ENCODE measurements around the gene RABEP1. TPM values are rescaled to one million over a fixed set of nuclear protein-coding genes. Genes with fewer than 3 reads are reported as not detected.
"Not testable (repeated sequence)": the region's sequence is repeated elsewhere in the genome, so short reads cannot be mapped to it uniquely, and the experiment has no call there.

Gene RABEP1
- total RNA-seq, 2 experiments from 2014 or later: 58.7 to 60.6 TPM

DNA sequence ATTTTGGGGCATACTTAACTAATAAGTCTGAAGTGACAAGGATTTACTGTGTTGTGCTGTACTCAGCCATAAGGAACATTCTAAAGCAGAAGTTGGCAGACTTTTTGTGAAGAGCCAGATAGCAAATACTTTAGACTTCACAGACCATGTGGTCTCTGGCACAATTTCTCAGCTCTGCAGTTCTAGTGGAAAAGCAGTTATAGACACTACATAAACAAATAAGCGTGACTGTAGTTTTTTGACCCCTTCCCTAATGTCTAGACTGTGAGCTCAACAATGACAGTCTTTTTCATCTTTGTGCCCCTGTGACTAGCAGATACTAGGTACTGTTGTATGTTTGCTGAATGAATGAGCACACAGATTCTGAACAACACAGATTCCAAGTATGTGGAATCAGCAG, 142.8 kb downstream of the RABEP1 start:
- H3K27ac Mint-ChIP-seq: no peak overlapping the region
- H3K9me3 Mint-ChIP-seq: no peaks in the 10 kb centered on the region
- DNase-seq (no peak), ATAC-seq (no peak)
- no peak overlapping the region for H3K4me3 Mint-ChIP-seq
- peaks cover 50% of the 10 kb centered on the region for H3K36me3 Mint-ChIP-seq (ENCODE audit: low read depth)
- POLR2A ChIA-PET: interaction anchor here (1.1 to 1.8 kb wide), 2 partner anchors 10 to 29 kb away, joined by 3 to 7 read pairs; no protein-coding TSS in a partner anchor
- CTCF ChIA-PET: interaction anchor here (7.7 kb wide), 1 partner anchor 14 kb away, joined by 68 read pairs; the partner anchor contains the start of gene C1QBP
- H3K27me3 Mint-ChIP-seq: no peaks in the 10 kb centered on the region
- peaks cover 30% of the 10 kb centered on the region for H3K4me1 Mint-ChIP-seq (ENCODE audit: low read depth)
- TF ChIP-seq, protein P1, sequence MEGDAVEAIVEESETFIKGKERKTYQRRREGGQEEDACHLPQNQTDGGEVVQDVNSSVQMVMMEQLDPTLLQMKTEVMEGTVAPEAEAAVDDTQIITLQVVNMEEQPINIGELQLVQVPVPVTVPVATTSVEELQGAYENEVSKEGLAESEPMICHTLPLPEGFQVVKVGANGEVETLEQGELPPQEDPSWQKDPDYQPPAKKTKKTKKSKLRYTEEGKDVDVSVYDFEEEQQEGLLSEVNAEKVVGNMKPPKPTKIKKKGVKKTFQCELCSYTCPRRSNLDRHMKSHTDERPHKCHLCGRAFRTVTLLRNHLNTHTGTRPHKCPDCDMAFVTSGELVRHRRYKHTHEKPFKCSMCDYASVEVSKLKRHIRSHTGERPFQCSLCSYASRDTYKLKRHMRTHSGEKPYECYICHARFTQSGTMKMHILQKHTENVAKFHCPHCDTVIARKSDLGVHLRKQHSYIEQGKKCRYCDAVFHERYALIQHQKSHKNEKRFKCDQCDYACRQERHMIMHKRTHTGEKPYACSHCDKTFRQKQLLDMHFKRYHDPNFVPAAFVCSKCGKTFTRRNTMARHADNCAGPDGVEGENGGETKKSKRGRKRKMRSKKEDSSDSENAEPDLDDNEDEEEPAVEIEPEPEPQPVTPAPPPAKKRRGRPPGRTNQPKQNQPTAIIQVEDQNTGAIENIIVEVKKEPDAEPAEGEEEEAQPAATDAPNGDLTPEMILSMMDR (IDR thresholded peaks at IDR 0.05): no peak
- intact Hi-C loops (cut with micrococcal nuclease): no loop called here

DNA sequence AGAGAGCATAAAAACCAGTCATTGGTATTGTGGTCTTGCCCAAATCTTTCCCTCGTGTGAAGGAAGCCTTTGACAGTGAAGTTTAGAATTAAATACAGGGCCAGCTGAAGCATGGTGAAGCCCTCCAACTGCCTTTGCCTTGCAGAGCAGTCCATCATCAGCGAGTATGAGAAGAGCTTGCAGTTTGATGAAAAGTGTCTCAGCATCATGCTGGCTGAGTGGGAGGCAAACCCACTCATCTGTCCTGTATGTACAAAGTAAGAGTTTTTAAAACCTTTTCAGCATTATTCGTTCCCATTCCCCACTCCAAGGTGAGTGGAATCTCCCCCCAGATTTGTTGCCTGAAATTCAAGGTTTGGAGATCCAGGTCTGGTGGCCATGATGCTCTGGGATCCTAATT, 143.7 kb downstream of the RABEP1 start:
- H3K27ac Mint-ChIP-seq: no peak overlapping the region
- POLR2A ChIA-PET: interaction anchor here (1.8 kb wide), 1 partner anchor 9 kb away, joined by 7 read pairs; no protein-coding TSS in a partner anchor
- H3K4me3 Mint-ChIP-seq: no peak overlapping the region
- H3K27me3 Mint-ChIP-seq: no peaks in the 10 kb centered on the region
- intact Hi-C loops (cut with micrococcal nuclease): no loop called here
- no peaks in the 10 kb centered on the region for H3K9me3 Mint-ChIP-seq
- DNase-seq: no peak
- TF ChIP-seq, protein P1 (IDR thresholded peaks at IDR 0.05): no peak
- ATAC-seq: no peak
- CTCF ChIA-PET: interaction anchor here (7.7 kb wide), 1 partner anchor 13 kb away, joined by 68 read pairs; the partner anchor contains the start of gene C1QBP
- peaks cover 49% of the 10 kb centered on the region for H3K36me3 Mint-ChIP-seq (ENCODE audit: low read depth)
- H3K4me1 Mint-ChIP-seq (ENCODE audit: low read depth): peaks cover 32% of the 10 kb centered on the region

DNA sequence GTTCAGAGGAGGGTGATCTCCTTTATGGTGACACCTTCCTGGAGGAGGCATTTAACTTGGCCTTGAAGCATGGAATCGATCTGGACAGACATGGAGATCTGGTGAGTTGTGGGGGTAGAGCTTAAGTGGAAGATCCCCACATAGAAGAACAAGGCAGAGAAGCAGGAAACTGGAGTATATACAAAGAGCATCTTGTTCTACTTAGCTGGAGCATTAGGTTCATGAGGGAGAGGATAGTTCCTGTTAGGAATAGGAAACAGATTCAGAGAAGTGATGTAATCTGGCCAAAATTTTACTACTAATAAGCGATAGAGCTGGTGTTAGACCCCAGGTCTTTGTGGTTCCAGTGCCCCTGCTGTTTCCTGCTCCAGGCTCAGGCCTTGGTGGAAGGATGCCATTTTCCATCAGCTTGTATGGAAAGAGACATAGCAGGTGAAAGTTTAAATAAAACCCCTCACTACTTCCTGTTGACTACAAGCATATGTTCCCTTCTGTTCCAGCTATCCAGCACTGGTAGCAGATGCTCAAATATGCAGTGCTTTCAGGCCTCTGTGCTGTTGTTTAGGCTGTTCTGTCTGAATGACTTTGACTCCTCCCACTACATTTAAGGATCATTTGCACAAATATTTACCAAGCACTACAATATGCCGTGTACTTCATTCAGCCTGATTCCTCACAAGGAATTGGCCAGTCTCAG, 147.3 kb downstream of the RABEP1 start:
- H3K4me3 Mint-ChIP-seq: no peak overlapping the region
- H3K36me3 Mint-ChIP-seq (ENCODE audit: low read depth): peaks cover 53% of the 10 kb centered on the region
- H3K27me3 Mint-ChIP-seq: no peaks in the 10 kb centered on the region
- TF ChIP-seq, protein P1 (IDR thresholded peaks at IDR 0.05): no peak
- ChIA-PET CTCF (interaction anchor here (7.7 kb wide), 1 partner anchor 9 kb away, joined by 68 read pairs; the partner anchor contains the start of gene C1QBP), POLR2A (interaction anchor here (0.7 to 2.7 kb wide), 6 partner anchors 9 to 38 kb away, joined by 3 to 9 read pairs (median 4); partner anchors contain the start of genes C1QBP, NUP88 and RPAIN)
- peak overlapping the region; percentile 43 for H3K27ac Mint-ChIP-seq
- peaks cover 15% of the 10 kb centered on the region for H3K4me1 Mint-ChIP-seq (ENCODE audit: low read depth)
- H3K9me3 Mint-ChIP-seq: no peaks in the 10 kb centered on the region
- intact Hi-C loops (cut with micrococcal nuclease): no loop called here
- ATAC-seq (no peak), DNase-seq (no peak)

DNA sequence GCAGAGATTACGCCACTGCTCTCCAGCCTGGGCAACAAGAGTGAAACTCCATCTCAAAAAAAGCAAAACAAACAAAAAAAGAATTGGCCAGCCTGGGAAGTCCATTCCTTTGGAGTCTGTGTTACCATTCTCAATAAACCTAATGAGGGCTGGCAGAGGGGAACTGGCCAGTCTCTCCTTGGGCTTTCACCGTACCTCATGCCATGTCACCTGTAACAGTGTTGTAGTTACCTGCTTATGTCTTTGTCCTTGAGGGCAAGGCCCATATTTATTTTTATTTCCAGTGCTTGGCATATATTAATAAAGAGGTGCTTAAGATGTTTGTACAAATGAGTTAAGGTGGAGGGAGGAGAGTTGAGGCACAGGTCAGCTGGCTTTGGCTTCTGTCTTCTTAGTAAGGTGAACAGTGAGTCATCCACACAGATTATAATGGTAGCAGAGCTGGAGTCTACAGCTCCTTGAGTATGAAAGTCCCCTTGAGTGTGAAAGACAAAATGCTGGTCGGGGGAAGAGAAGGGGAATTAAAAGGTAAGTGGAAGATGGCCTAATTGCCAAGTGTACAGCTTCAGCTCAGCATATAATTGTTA, 148.4 kb downstream of the RABEP1 start:
- Mint-ChIP-seq H3K27ac (peak overlapping the region; percentile 75), H3K4me3 (no peak overlapping the region), H3K36me3 (ENCODE audit: low read depth) (peaks cover 57% of the 10 kb centered on the region), H3K4me1 (ENCODE audit: low read depth) (peaks cover 18% of the 10 kb centered on the region), H3K27me3 (no peaks in the 10 kb centered on the region), H3K9me3 (no peaks in the 10 kb centered on the region)
- intact Hi-C loops (cut with micrococcal nuclease): no loop called here
- DNase-seq (no peak), ATAC-seq (peak; percentile 45)
- TF ChIP-seq, protein P1 (IDR thresholded peaks at IDR 0.05): no peak
- ChIA-PET CTCF (interaction anchor here (7.7 kb wide), 1 partner anchor 8 kb away, joined by 68 read pairs; the partner anchor contains the start of gene C1QBP), POLR2A (interaction anchor here (0.6 to 1.2 kb wide), 6 partner anchors 9 to 251 kb away, joined by 3 to 4 read pairs (median 3); partner anchors contain the start of genes C1QBP and NUP88)

DNA sequence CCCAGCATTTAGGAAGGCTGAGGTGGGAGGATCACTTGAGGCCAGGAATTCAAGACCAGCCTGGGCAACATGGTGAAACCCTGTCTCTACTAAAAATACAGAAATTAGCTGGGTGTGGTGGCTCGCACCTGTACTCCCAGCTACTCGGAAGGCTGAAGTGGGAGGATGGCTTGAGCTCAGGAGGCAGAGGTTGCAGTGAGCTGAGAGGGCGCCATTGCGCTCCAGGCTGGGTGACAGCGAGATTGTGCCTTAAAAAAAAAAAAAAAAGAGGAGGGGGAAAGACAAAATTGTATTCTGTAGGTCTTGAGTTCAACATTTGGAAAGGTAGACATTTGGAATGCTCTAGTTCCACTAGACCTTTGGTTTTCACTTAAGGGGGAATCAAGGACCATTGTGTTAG, 149.2 kb downstream of the RABEP1 start:
- POLR2A ChIA-PET: interaction anchor here (0.8 to 1.2 kb wide), 4 partner anchors 8 to 14 kb away, joined by 3 to 4 read pairs (median 3); partner anchors contain the start of genes C1QBP and NUP88
- CTCF ChIA-PET: interaction anchor here (7.7 kb wide), 1 partner anchor 8 kb away, joined by 68 read pairs; the partner anchor contains the start of gene C1QBP
- Mint-ChIP-seq H3K27ac (peak overlapping the region; percentile 75), H3K36me3 (ENCODE audit: low read depth) (peaks cover 57% of the 10 kb centered on the region), H3K4me1 (ENCODE audit: low read depth) (peaks cover 20% of the 10 kb centered on the region)
- H3K9me3 Mint-ChIP-seq; H3K4me3 Mint-ChIP-seq; ATAC-seq; intact Hi-C loops (cut with micrococcal nuclease); DNase-seq; H3K27me3 Mint-ChIP-seq: not testable (repeated sequence)

All from activated CD8-positive, alpha-beta T cell treated with anti-CD3 and anti-CD28 coated beads for 36 hours (primary cell).